ENCODE results near the gene RASAL1. TPM values are rescaled to one million over a fixed set of nuclear protein-coding genes. Genes with fewer than 3 reads are reported as not detected.

The RASAL1 gene
- polyA plus RNA-seq, 3 donors, result not detected

- 63% methylated on average over 6 of the region's 6 CpGs for WGBS (ENCODE audit: insufficient coverage)
- Histone ChIP-seq H2AFZ (ENCODE audit: insufficient read depth, low read depth, low read length, poor library complexity, severe bottlenecking) (no peak overlapping the region), H3K27me3 (ENCODE audit: control insufficient read depth in 2 of 2, insufficient read depth in 2 of 2, low read length in 2 of 2) (peaks cover 2 to 23% of the 10 kb centered on the region in 2 donors), H3K36me3 (replicated peaks in 1 of 2; ENCODE audit: control insufficient read depth in 1 of 2, insufficient read depth in 2 of 2, low read length in 2 of 2) (no peaks in the 10 kb centered on the region), H3K4me2 (replicated peaks; ENCODE audit: extremely low read depth, low read length, poor library complexity, severe bottlenecking) (no peak overlapping the region), H3K4me1 (ENCODE audit: control insufficient read depth in 1 of 2, insufficient read depth in 2 of 2, low read length in 2 of 2) (no peaks in the 10 kb centered on the region), H3K27ac (ENCODE audit: low read depth in 1 of 2, low read length in 2 of 2) (no peak overlapping the region), H3K79me2 (ENCODE audit: insufficient read depth, low read length) (no peaks in the 10 kb centered on the region), H3K4me3 (replicated peaks in 1 of 3; ENCODE audit: low read depth in 2 of 3, low read length in 3 of 3) (no peak overlapping the region), H3K9ac (ENCODE audit: insufficient read depth, low read length, poor library complexity, severe bottlenecking) (no peak overlapping the region), H3K9me3 (replicated peaks in 1 of 2; ENCODE audit: control insufficient read depth in 1 of 2, insufficient read depth in 1 of 2, low read length in 2 of 2) (no peaks in the 10 kb centered on the region), H4K20me1 (ENCODE audit: insufficient read depth, low read length) (no peaks in the 10 kb centered on the region)
- intact Hi-C loops (cut with micrococcal nuclease), result no loop called here
- peaks cover 11% of the 10 kb centered on the region for H3K4me1 Mint-ChIP-seq
- H3K27ac Mint-ChIP-seq, result no peak overlapping the region
- no peaks in the 10 kb centered on the region for H3K36me3 Mint-ChIP-seq
- no peak overlapping the region for H3K4me3 Mint-ChIP-seq
- H3K27me3 Mint-ChIP-seq (ENCODE audit: low read depth in 3 of 3), result peaks cover 18 to 31% (median 24%) of the 10 kb centered on the region in 3 donors
- H3K9me3 Mint-ChIP-seq, result no peaks in the 10 kb centered on the region
- TF ChIP-seq, protein P1, sequence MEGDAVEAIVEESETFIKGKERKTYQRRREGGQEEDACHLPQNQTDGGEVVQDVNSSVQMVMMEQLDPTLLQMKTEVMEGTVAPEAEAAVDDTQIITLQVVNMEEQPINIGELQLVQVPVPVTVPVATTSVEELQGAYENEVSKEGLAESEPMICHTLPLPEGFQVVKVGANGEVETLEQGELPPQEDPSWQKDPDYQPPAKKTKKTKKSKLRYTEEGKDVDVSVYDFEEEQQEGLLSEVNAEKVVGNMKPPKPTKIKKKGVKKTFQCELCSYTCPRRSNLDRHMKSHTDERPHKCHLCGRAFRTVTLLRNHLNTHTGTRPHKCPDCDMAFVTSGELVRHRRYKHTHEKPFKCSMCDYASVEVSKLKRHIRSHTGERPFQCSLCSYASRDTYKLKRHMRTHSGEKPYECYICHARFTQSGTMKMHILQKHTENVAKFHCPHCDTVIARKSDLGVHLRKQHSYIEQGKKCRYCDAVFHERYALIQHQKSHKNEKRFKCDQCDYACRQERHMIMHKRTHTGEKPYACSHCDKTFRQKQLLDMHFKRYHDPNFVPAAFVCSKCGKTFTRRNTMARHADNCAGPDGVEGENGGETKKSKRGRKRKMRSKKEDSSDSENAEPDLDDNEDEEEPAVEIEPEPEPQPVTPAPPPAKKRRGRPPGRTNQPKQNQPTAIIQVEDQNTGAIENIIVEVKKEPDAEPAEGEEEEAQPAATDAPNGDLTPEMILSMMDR (IDR thresholded peaks at IDR 0.05), result no peak
- no peak for DNase-seq
Observed at GRCh38 chr12:113095405-113095804, 40.2 kb downstream of the RASAL1 start.

DNA sequence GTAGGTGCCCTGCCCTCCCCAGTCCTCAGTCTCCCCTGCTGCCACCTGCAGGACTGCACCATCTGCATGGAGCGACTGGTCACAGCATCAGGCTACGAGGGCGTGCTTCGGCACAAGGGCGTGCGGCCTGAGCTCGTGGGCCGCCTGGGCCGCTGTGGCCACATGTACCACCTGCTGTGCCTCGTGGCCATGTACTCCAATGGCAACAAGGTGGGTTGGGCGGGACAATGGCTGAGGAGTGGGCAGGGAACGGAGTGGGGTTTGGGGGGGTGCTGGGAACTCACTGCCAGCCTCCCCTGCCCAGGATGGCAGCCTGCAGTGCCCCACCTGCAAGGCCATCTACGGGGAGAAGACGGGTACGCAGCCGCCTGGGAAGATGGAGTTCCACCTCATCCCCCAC lies 40.8 kb downstream of the RASAL1 start:
- peaks cover 2 to 23% of the 10 kb centered on the region in 2 donors for H3K27me3 ChIP-seq (ENCODE audit: control insufficient read depth in 2 of 2, insufficient read depth in 2 of 2, low read length in 2 of 2)
- no peak overlapping the region for H3K27ac ChIP-seq (ENCODE audit: low read depth in 1 of 2, low read length in 2 of 2)
- no peaks in the 10 kb centered on the region for H3K9me3 ChIP-seq (replicated peaks in 1 of 2; ENCODE audit: control insufficient read depth in 1 of 2, insufficient read depth in 1 of 2, low read length in 2 of 2)
- H3K4me2 ChIP-seq (replicated peaks; ENCODE audit: extremely low read depth, low read length, poor library complexity, severe bottlenecking), result no peak overlapping the region
- H3K9ac ChIP-seq (ENCODE audit: insufficient read depth, low read length, poor library complexity, severe bottlenecking), result no peak overlapping the region
- H3K4me1 ChIP-seq (ENCODE audit: control insufficient read depth in 1 of 2, insufficient read depth in 2 of 2, low read length in 2 of 2), result no peaks in the 10 kb centered on the region
- H3K4me3 Mint-ChIP-seq, result no peak overlapping the region
- H3K36me3 Mint-ChIP-seq, result no peaks in the 10 kb centered on the region
- H3K4me1 Mint-ChIP-seq, result peaks cover 11% of the 10 kb centered on the region
- H3K4me3 ChIP-seq (replicated peaks in 1 of 3; ENCODE audit: low read depth in 2 of 3, low read length in 3 of 3), result no peak overlapping the region
- no peak for DNase-seq
- 94% methylated on average over 15 of the region's 16 CpGs for WGBS (ENCODE audit: insufficient coverage)
- no peaks in the 10 kb centered on the region for H4K20me1 ChIP-seq (ENCODE audit: insufficient read depth, low read length)
- intact Hi-C loops (cut with micrococcal nuclease), result no loop called here
- no peaks in the 10 kb centered on the region for H3K79me2 ChIP-seq (ENCODE audit: insufficient read depth, low read length)
- no peak overlapping the region for H3K27ac Mint-ChIP-seq
- no peak overlapping the region for H2AFZ ChIP-seq (ENCODE audit: insufficient read depth, low read depth, low read length, poor library complexity, severe bottlenecking)
- H3K27me3 Mint-ChIP-seq (ENCODE audit: low read depth in 3 of 3), result peaks cover 18 to 32% (median 24%) of the 10 kb centered on the region in 3 donors
- H3K9me3 Mint-ChIP-seq, result no peaks in the 10 kb centered on the region
- TF ChIP-seq, protein P1 (IDR thresholded peaks at IDR 0.05), result no peak
- no peaks in the 10 kb centered on the region for H3K36me3 ChIP-seq (replicated peaks in 1 of 2; ENCODE audit: control insufficient read depth in 1 of 2, insufficient read depth in 2 of 2, low read length in 2 of 2)
